ENCODE measurements around the gene COPE.

Gene COPE

GRCh38 chr19:18857223-18857622 lies 62.0 kb downstream of the COPE start:
- Histone ChIP-seq H3K9me3 (ENCODE audit: control insufficient read depth, insufficient read depth, low read length) (no peaks in the 10 kb centered on the region), H3K4me1 (ENCODE audit: control insufficient read depth, insufficient read depth, low read length) (no peaks in the 10 kb centered on the region), H3K36me3 (ENCODE audit: control insufficient read depth, insufficient read depth, low read length) (peaks cover 93% of the 10 kb centered on the region), H3K27me3 (ENCODE audit: control insufficient read depth, insufficient read depth, low read length) (no peaks in the 10 kb centered on the region), H3K4me3 (ENCODE audit: low read depth, low read length) (no peak overlapping the region), H3K9ac (ENCODE audit: low read depth, low read length) (no peak overlapping the region)

- Histone ChIP-seq H3K4me1 (ENCODE audit: control insufficient read depth, insufficient read depth, low read length) (no peaks in the 10 kb centered on the region), H3K4me3 (ENCODE audit: low read depth, low read length) (no peak overlapping the region), H3K27me3 (ENCODE audit: control insufficient read depth, insufficient read depth, low read length) (no peaks in the 10 kb centered on the region), H3K9ac (ENCODE audit: low read depth, low read length) (peak overlapping the region; percentile 24), H3K9me3 (ENCODE audit: control insufficient read depth, insufficient read depth, low read length) (no peaks in the 10 kb centered on the region), H3K36me3 (ENCODE audit: control insufficient read depth, insufficient read depth, low read length) (peaks cover 94% of the 10 kb centered on the region)
These were observed 62.6 kb downstream of the COPE start for GRCh38 chr19:18856385-18857126.

- Histone ChIP-seq H3K4me3 (ENCODE audit: low read depth, low read length) (no peak overlapping the region), H3K9me3 (ENCODE audit: control insufficient read depth, insufficient read depth, low read length) (no peaks in the 10 kb centered on the region), H3K9ac (ENCODE audit: low read depth, low read length) (peak overlapping the region; percentile 24), H3K4me1 (ENCODE audit: control insufficient read depth, insufficient read depth, low read length) (no peaks in the 10 kb centered on the region), H3K27me3 (ENCODE audit: control insufficient read depth, insufficient read depth, low read length) (no peaks in the 10 kb centered on the region), H3K36me3 (ENCODE audit: control insufficient read depth, insufficient read depth, low read length) (peaks cover 92% of the 10 kb centered on the region)
These were observed 63.4 kb downstream of the COPE start for GRCh38 chr19:18855647-18856384.

GRCh38 chr19:18854982-18855381 lies 64.2 kb downstream of the COPE start:
- H3K36me3 ChIP-seq (ENCODE audit: control insufficient read depth, insufficient read depth, low read length), result peaks cover 92% of the 10 kb centered on the region
- no peaks in the 10 kb centered on the region for H3K9me3 ChIP-seq (ENCODE audit: control insufficient read depth, insufficient read depth, low read length)

GRCh38 chr19:18853755-18854427 lies 65.3 kb downstream of the COPE start:
- no peaks in the 10 kb centered on the region for H3K27me3 ChIP-seq (ENCODE audit: control insufficient read depth, insufficient read depth, low read length)
- H3K9me3 ChIP-seq (ENCODE audit: control insufficient read depth, insufficient read depth, low read length), result no peaks in the 10 kb centered on the region
- H3K36me3 ChIP-seq (ENCODE audit: control insufficient read depth, insufficient read depth, low read length), result peaks cover 87% of the 10 kb centered on the region
- H3K4me1 ChIP-seq (ENCODE audit: control insufficient read depth, insufficient read depth, low read length), result no peaks in the 10 kb centered on the region
- H3K4me3 ChIP-seq (ENCODE audit: low read depth, low read length), result no peak overlapping the region
- H3K9ac ChIP-seq (ENCODE audit: low read depth, low read length), result no peak overlapping the region

More at GRCh38 chr19:18854982-18855381, 64.2 kb downstream of the COPE start:
- Histone ChIP-seq H3K4me1 (ENCODE audit: control insufficient read depth, insufficient read depth, low read length) (no peaks in the 10 kb centered on the region), H3K27me3 (ENCODE audit: control insufficient read depth, insufficient read depth, low read length) (no peaks in the 10 kb centered on the region), H3K9ac (ENCODE audit: low read depth, low read length) (no peak overlapping the region), H3K4me3 (ENCODE audit: low read depth, low read length) (no peak overlapping the region)

GRCh38 chr19:18852648-18853047 lies 66.5 kb downstream of the COPE start:
- peaks cover 85% of the 10 kb centered on the region for H3K36me3 ChIP-seq (ENCODE audit: control insufficient read depth, insufficient read depth, low read length)
- no peaks in the 10 kb centered on the region for H3K27me3 ChIP-seq (ENCODE audit: control insufficient read depth, insufficient read depth, low read length)
- no peak overlapping the region for H3K9ac ChIP-seq (ENCODE audit: low read depth, low read length)
- H3K9me3 ChIP-seq (ENCODE audit: control insufficient read depth, insufficient read depth, low read length), result no peaks in the 10 kb centered on the region
- H3K4me1 ChIP-seq (ENCODE audit: control insufficient read depth, insufficient read depth, low read length), result no peaks in the 10 kb centered on the region
- no peak overlapping the region for H3K4me3 ChIP-seq (ENCODE audit: low read depth, low read length)

- H3K9me3 ChIP-seq (ENCODE audit: control insufficient read depth, insufficient read depth, low read length), result no peaks in the 10 kb centered on the region
- peaks cover 77% of the 10 kb centered on the region for H3K36me3 ChIP-seq (ENCODE audit: control insufficient read depth, insufficient read depth, low read length)
- H3K9ac ChIP-seq (ENCODE audit: low read depth, low read length), result no peak overlapping the region
- H3K4me1 ChIP-seq (ENCODE audit: control insufficient read depth, insufficient read depth, low read length), result no peaks in the 10 kb centered on the region
- no peaks in the 10 kb centered on the region for H3K27me3 ChIP-seq (ENCODE audit: control insufficient read depth, insufficient read depth, low read length)
- no peak overlapping the region for H3K4me3 ChIP-seq (ENCODE audit: low read depth, low read length)
These were observed 67.4 kb downstream of the COPE start for GRCh38 chr19:18851673-18852325.

GRCh38 chr19:18850471-18851375 lies 68.5 kb downstream of the COPE start:
- Histone ChIP-seq H3K9me3 (ENCODE audit: control insufficient read depth, insufficient read depth, low read length) (no peaks in the 10 kb centered on the region), H3K36me3 (ENCODE audit: control insufficient read depth, insufficient read depth, low read length) (peaks cover 67% of the 10 kb centered on the region), H3K9ac (ENCODE audit: low read depth, low read length) (no peak overlapping the region), H3K4me1 (ENCODE audit: control insufficient read depth, insufficient read depth, low read length) (no peaks in the 10 kb centered on the region), H3K4me3 (ENCODE audit: low read depth, low read length) (no peak overlapping the region), H3K27me3 (ENCODE audit: control insufficient read depth, insufficient read depth, low read length) (no peaks in the 10 kb centered on the region)

- H3K4me1 ChIP-seq (ENCODE audit: control insufficient read depth, insufficient read depth, low read length), result no peaks in the 10 kb centered on the region
- no peak overlapping the region for H3K9ac ChIP-seq (ENCODE audit: low read depth, low read length)
- peaks cover 59% of the 10 kb centered on the region for H3K36me3 ChIP-seq (ENCODE audit: control insufficient read depth, insufficient read depth, low read length)
- no peaks in the 10 kb centered on the region for H3K27me3 ChIP-seq (ENCODE audit: control insufficient read depth, insufficient read depth, low read length)
- H3K4me3 ChIP-seq (ENCODE audit: low read depth, low read length), result no peak overlapping the region
- H3K9me3 ChIP-seq (ENCODE audit: control insufficient read depth, insufficient read depth, low read length), result no peaks in the 10 kb centered on the region
These were observed 69.3 kb downstream of the COPE start for GRCh38 chr19:18849838-18850400.
